Tracheal epithelial cell (primary cell): ENCODE results near the gene LAMB4. TPM values are rescaled to one million over a fixed set of nuclear protein-coding genes. Genes with fewer than 3 reads are reported as not detected.

Source experiments
- total RNA-seq: library from RNA; depleted of rRNA; stranded (reverse); fragments of >200 nt; gene quantifications from 2 replicates; pipeline ENCODE4 v1.2.1, GENCODE V29; 2014

Gene LAMB4
- total RNA-seq = under 0.01 TPM in 1 of 2 replicates, not detected in the other

GRCh38 chr7:108130261-108130660, at the start of gene LAMB4:
Gene LAMB4 (minus strand): TSS chr7:108130361. CDS start chr7:108123164, 7,197 bp downstream.

GRCh38 chr7:108002726-108003598, 127.2 kb downstream of the LAMB4 start, which contains the start of gene LAMB1:
Gene LAMB1 (minus strand): TSS chr7:108003161. CDS start chr7:108002885, 276 bp downstream.

Other genes starting within 250 kb of the LAMB4 start
- gene DLD, start 239.2 kb downstream of the LAMB4 start, total RNA-seq = 38.2 and 46.0 TPM in 2 replicates
- gene LAMB1, start 127.2 kb downstream of the LAMB4 start, total RNA-seq = 60.5 and 146 TPM in 2 replicates